Lung (tissue), 12 donors: ENCODE measurements around the gene C2orf68. TPM values are rescaled to one million over a fixed set of nuclear protein-coding genes. Genes with fewer than 3 reads are reported as not detected.
"Not testable (repeated sequence)": the region's sequence is repeated elsewhere in the genome, so short reads cannot be mapped to it uniquely, and the experiment has no call there.

ENCODE experiments used
- ATAC-seq: fragments of 200-7000 bp; cut with Tn5 transposase; one replicate; pipeline ENCODE4 v1.9.1; 2020; ENCODE audit warnings: moderate number of reproducible peaks; ENCODE audit not compliant: insufficient read depth, low FRiP score
- DNase-seq, 3 donors: peaks; one replicate each; pipeline ENCODE4 v3.0.0-alpha.2; 2013 to 2017
- H3K27ac ChIP-seq, 2 donors: one replicate each; pipeline ENCODE4 v1.5.1; 2013; ENCODE audit warnings: mild to moderate bottlenecking in 2 of 2, moderate library complexity in 2 of 2, control low read depth in 1 of 2, inconsistent platforms in 1 of 2, low read depth in 1 of 2, low read length in 1 of 2
- H3K27me3 ChIP-seq, 3 donors: one replicate each; pipeline ENCODE4 v1.5.1; 2013; ENCODE audit warnings: low read length in 2 of 3; ENCODE audit not compliant: control insufficient read depth in 3 of 3, insufficient read depth in 3 of 3
- H3K36me3 ChIP-seq, 4 donors: one replicate each; pipeline ENCODE4 v1.5.1; 2013; ENCODE audit warnings: low read length in 4 of 4, mild to moderate bottlenecking in 1 of 4, moderate library complexity in 1 of 4; ENCODE audit not compliant: control insufficient read depth in 4 of 4, insufficient read depth in 4 of 4
- H3K4me1 ChIP-seq, 5 donors: one replicate each; pipeline ENCODE4 v1.5.1; 2013; ENCODE audit warnings: low read length in 5 of 5, mild to moderate bottlenecking in 2 of 5, moderate library complexity in 1 of 5; ENCODE audit not compliant: control insufficient read depth in 5 of 5, insufficient read depth in 5 of 5
- H3K4me3 ChIP-seq: one replicate; pipeline ENCODE4 v1.5.1; 2013; ENCODE audit warnings: mild to moderate bottlenecking, control low read depth, moderate library complexity
- H3K9ac ChIP-seq, 2 donors: one replicate each; pipeline ENCODE4 v1.5.1; 2013; ENCODE audit warnings: low read length in 2 of 2, control low read depth in 1 of 2; ENCODE audit not compliant: insufficient read depth in 1 of 2
- H3K9me3 ChIP-seq, 4 donors: one replicate each; pipeline ENCODE4 v1.5.1; 2013; ENCODE audit warnings: low read length in 3 of 4, mild to moderate bottlenecking in 1 of 4, moderate library complexity in 1 of 4; ENCODE audit not compliant: control insufficient read depth in 4 of 4, insufficient read depth in 3 of 4
- CTCF ChIP-seq: IDR thresholded peaks from 2 replicates; pipeline ENCODE4 v1.5.1; 2012; ENCODE audit warnings: mild to moderate bottlenecking; ENCODE audit errors: control extremely low read depth, extremely low read depth
- WGBS, 2 donors: extraction: QIAGEN DNeasy Blood & Tissue Kit; methylation state at CpG; one replicate each; pipeline ENCODE4 v1.1.7; 2013; 5-methylcytosine and 5-hydroxymethylcytosine counted together
- polyA plus RNA-seq, 2 donors: library from polyadenylated mRNA; stranded (reverse); fragments of 200-250 nt; gene quantifications; one replicate each; pipeline ENCODE4 v1.2.1, GENCODE V29; 2013
- total RNA-seq, 2 donors: library from RNA; depleted of rRNA in 1 of 2; stranded (reverse); fragments of >200 nt in 1 of 2; gene quantifications; one replicate each; pipeline ENCODE4 v1.2.1, GENCODE V29; 2014 to 2021
- donor health status: control.
- donor health status: control.
- donor health status: Bipolar disorder and iron deficiency.
- donor health status: healthy.
- donor health status: DM: yes; HTN: yes; CAD: no.

The C2orf68 gene
- total and polyA plus RNA-seq, 4 donors: 23.2 to 51.9 (median 40.7) TPM

DNA sequence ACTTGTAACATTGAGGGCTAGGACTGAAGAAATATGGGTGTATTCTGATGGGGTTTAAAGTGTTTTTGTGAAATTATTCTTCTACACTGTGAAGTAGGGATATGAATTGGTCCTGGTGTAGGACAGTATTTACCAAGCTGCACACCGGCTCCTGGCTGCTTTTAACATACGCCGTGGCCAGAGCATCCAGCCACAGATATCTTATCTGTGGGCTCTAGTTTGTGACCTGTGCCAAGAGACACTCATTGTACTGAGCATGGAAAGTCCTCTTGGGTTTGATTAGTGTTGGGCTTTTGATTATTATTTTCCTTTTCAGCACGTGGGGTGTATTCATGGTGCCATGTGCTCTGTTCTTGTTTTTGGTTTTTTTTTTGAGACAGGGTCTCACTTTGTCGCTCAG lies 12.1 kb upstream of the C2orf68 start:
- no peak for TF ChIP-seq CTCF
- no peak overlapping the region for H3K9ac ChIP-seq
- peaks cover 28 to 48% (median 43%) of the 10 kb centered on the region in 4 donors for H3K36me3 ChIP-seq
- no peak overlapping the region for H3K27ac ChIP-seq
- DNase-seq (no peak), ATAC-seq (no peak)
- H3K9me3 ChIP-seq: no peaks in the 10 kb centered on the region
- 93 to 96% methylated on average over 5 of the region's 5 CpGs for WGBS, 2 donors
- no peaks in the 10 kb centered on the region for H3K27me3 ChIP-seq
- no peak overlapping the region for H3K4me3 ChIP-seq
- peaks cover 0 to 5% (median 0%) of the 10 kb centered on the region in 5 donors for H3K4me1 ChIP-seq

GRCh38 chr2:85621338-85621737 lies 9.5 kb upstream of the C2orf68 start:
- H3K27ac ChIP-seq: no peak overlapping the region

GRCh38 chr2:85619617-85620016 lies 7.8 kb upstream of the C2orf68 start:
- H3K4me1 ChIP-seq: peaks cover 1 to 11% (median 8%) of the 10 kb centered on the region in 5 donors
- H3K9me3 ChIP-seq: no peaks in the 10 kb centered on the region
- no peak overlapping the region for H3K27ac ChIP-seq
- peaks cover 15 to 36% (median 26%) of the 10 kb centered on the region in 4 donors for H3K36me3 ChIP-seq
- no peak for DNase-seq
- H3K27me3 ChIP-seq: no peaks in the 10 kb centered on the region
- H3K9ac ChIP-seq: no peak overlapping the region
- TF ChIP-seq CTCF: no peak
- no peak for ATAC-seq
- H3K4me3 ChIP-seq: no peak overlapping the region
- WGBS, 2 donors: 95 to 96% methylated on average over 6 of the region's 6 CpGs

More at GRCh38 chr2:85621338-85621737, 9.5 kb upstream of the C2orf68 start:
- Histone ChIP-seq H3K36me3 (peaks cover 26 to 45% (median 36%) of the 10 kb centered on the region in 4 donors), H3K9me3 (no peaks in the 10 kb centered on the region), H3K4me1 (peaks cover 1 to 11% (median 8%) of the 10 kb centered on the region in 5 donors), H3K4me3 (no peak overlapping the region), H3K9ac (no peak overlapping the region), H3K27me3 (no peaks in the 10 kb centered on the region)
- 91 to 100% methylated on average over 1 of the region's 1 CpG for WGBS, 2 donors
- no peak for TF ChIP-seq CTCF
- no peak for ATAC-seq
- no peak for DNase-seq

GRCh38 chr2:85617723-85618122 lies 5.9 kb upstream of the C2orf68 start:
- 89% methylated on average over 5 of the region's 5 CpGs for WGBS, 2 donors
- DNase-seq, H3K27ac ChIP-seq, H3K4me3 ChIP-seq, ATAC-seq, H3K9me3 ChIP-seq, H3K27me3 ChIP-seq: not testable (repeated sequence)
- Histone ChIP-seq H3K36me3 (peaks cover 8 to 24% (median 15%) of the 10 kb centered on the region in 4 donors), H3K9ac (peak overlapping the region in 1 of 2 donors; percentile 68), H3K4me1 (peaks cover 0 to 11% (median 8%) of the 10 kb centered on the region in 5 donors)
